Measurements from ENCODE around the gene C7orf33.

GRCh38 chr7:148624735-148625134 is 34.2 kb downstream of the C7orf33 start:
- TF ChIP-seq CTCF (IDR thresholded peaks at IDR 0.05) (no peak), MAX (CRISPR knock-in tag; IDR thresholded peaks at IDR 0.05) (no peak), ATF2 (CRISPR knock-in tag; IDR thresholded peaks at IDR 0.05; ENCODE audit: borderline replicate concordance, low read depth) (no peak), TEAD4 (CRISPR knock-in tag; IDR thresholded peaks at IDR 0.05) (no peak), SMAD4 (CRISPR knock-in tag; IDR thresholded peaks at IDR 0.05) (no peak), E2F1 (CRISPR knock-in tag; IDR thresholded peaks at IDR 0.05) (no peak), NR1H2 (CRISPR knock-in tag; IDR thresholded peaks at IDR 0.05) (no peak), ESRRA (CRISPR knock-in tag; IDR thresholded peaks at IDR 0.05; ENCODE audit: borderline replicate concordance) (no peak), ZNF425 (CRISPR knock-in tag; conservative IDR thresholded peaks at IDR 0.05) (no peak), TP53 (CRISPR knock-in tag; IDR thresholded peaks at IDR 0.05) (no peak), CREB1 (CRISPR knock-in tag; IDR thresholded peaks at IDR 0.05) (no peak), ZNF263 (CRISPR knock-in tag; IDR thresholded peaks at IDR 0.05; ENCODE audit: low read depth) (no peak), ZNF121 (CRISPR knock-in tag; IDR thresholded peaks at IDR 0.05) (no peak)
